D721Med (cell line): ENCODE data around the gene SBF1.
"Not testable (repeated sequence)": the region's sequence is repeated elsewhere in the genome, so short reads cannot be mapped to it uniquely, and the experiment has no call there.

Experiments
- DNase-seq: peaks from one replicate; pipeline ENCODE4 v3.0.0; 2011; ENCODE audit warnings: low spot score; ENCODE audit not compliant: insufficient read length
- FAIRE-seq: peaks from 2 replicates; lab custom pipeline; 2011; peaks lifted over from hg19 to GRCh38; lab: Jason Lieb, UNC
- CTCF ChIP-seq: IDR thresholded peaks from 2 replicates; pipeline ENCODE4 v1.5.1; 2012; ENCODE audit warnings: mild to moderate bottlenecking, control low read depth; ENCODE audit not compliant: insufficient read depth; ENCODE audit errors: missing control alignments

Gene SBF1

GRCh38 chr22:50436841-50437341 is 37.9 kb downstream of the SBF1 start:
- TF ChIP-seq CTCF, result no peak
- no peak for DNase-seq
- FAIRE-seq, result no peak

GRCh38 chr22:50436015-50436830 is 38.6 kb downstream of the SBF1 start:
- no peak for TF ChIP-seq CTCF
- DNase-seq (no peak), FAIRE-seq (no peak)

- no peak for TF ChIP-seq CTCF
- DNase-seq (no peak), FAIRE-seq (no peak)
These were observed 39.4 kb downstream of the SBF1 start for GRCh38 chr22:50435291-50436014.

- DNase-seq, result no peak
- no peak for FAIRE-seq
- no peak for TF ChIP-seq CTCF
These were observed 40.0 kb downstream of the SBF1 start for GRCh38 chr22:50434849-50435248.

- not testable (repeated sequence) for FAIRE-seq, DNase-seq
These were observed 41.8 kb downstream of the SBF1 start for GRCh38 chr22:50432877-50433510.

- no peak for DNase-seq
- no peak for FAIRE-seq
- no peak for TF ChIP-seq CTCF
These were observed 42.5 kb downstream of the SBF1 start for GRCh38 chr22:50432131-50432876.

- TF ChIP-seq CTCF, result no peak
- DNase-seq (no peak), FAIRE-seq (no peak)
These were observed 49.5 kb downstream of the SBF1 start for GRCh38 chr22:50425179-50425916.
